ENCODE results near the gene SEMA5B. TPM values are rescaled to one million over a fixed set of nuclear protein-coding genes. Genes with fewer than 3 reads are reported as not detected.

SEMA5B gene
- total and polyA plus RNA-seq, 7 donors, result 0.08 to 1.1 (median 0.43) TPM

DNA sequence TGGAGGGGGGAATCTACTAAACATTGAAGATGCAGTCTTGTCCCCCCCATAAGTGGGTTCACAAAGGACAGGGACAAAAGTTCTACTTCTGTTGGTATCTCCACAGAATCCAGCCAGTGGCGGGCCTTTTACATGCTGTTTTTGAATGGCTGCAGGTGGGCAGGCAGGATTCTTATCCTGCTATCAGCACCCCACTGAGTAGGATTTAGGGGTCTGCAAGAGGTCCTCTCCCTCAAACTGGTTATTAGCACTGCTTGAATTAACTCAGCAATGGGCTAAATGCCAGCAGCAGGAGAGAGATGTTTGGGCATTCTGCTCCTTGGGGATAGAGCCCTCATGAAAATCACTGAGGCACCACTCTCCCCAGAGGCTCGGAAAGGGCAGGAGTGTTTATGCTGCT lies 40.3 kb downstream of the SEMA5B start:
- Histone ChIP-seq H3K4me3 (no peak overlapping the region), H3K4me1 (peaks cover 6% of the 10 kb centered on the region), H3K27me3 (ENCODE audit: insufficient read depth in 3 of 3, low read length in 2 of 3) (peaks cover 0 to 44% (median 7%) of the 10 kb centered on the region in 3 donors), H3K36me3 (ENCODE audit: insufficient read depth in 1 of 2, low read depth in 1 of 2) (no peaks in the 10 kb centered on the region), H3K27ac (no peak overlapping the region), H3K9me3 (no peaks in the 10 kb centered on the region)
- TF ChIP-seq, protein P1, sequence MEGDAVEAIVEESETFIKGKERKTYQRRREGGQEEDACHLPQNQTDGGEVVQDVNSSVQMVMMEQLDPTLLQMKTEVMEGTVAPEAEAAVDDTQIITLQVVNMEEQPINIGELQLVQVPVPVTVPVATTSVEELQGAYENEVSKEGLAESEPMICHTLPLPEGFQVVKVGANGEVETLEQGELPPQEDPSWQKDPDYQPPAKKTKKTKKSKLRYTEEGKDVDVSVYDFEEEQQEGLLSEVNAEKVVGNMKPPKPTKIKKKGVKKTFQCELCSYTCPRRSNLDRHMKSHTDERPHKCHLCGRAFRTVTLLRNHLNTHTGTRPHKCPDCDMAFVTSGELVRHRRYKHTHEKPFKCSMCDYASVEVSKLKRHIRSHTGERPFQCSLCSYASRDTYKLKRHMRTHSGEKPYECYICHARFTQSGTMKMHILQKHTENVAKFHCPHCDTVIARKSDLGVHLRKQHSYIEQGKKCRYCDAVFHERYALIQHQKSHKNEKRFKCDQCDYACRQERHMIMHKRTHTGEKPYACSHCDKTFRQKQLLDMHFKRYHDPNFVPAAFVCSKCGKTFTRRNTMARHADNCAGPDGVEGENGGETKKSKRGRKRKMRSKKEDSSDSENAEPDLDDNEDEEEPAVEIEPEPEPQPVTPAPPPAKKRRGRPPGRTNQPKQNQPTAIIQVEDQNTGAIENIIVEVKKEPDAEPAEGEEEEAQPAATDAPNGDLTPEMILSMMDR (IDR thresholded peaks at IDR 0.05), result no peak
- intact Hi-C loops (cut with DNase I), result no loop called here
- ATAC-seq (no peak), DNase-seq (no peak)
- 73 to 85% (median 83%) methylated on average over 2 of the region's 2 CpGs for WGBS, 3 donors

DNA sequence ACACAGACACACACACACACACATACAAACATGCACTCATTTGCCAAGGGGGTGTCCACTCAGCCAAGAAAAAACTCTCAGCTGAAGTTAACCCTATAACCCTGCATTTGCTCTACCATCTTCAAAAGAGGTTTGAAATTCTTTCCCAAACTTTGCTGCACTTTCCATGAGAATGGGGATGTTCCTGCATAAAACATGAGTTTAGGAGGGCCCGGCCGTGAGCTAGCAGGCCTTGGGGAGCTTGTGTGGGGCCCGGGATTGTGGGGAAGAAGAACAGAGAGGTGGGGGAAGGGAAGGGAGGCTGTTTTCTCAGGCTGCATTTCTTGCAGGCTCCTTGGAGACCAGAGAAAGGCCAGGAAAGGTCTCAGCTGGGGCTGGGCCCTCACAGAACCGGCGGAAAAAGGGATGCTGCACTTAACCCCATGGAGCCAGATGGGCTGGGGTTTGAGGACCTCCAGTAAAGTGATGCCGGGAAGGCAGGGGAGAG lies 40.8 kb downstream of the SEMA5B start:
- peaks cover 6% of the 10 kb centered on the region for H3K4me1 ChIP-seq
- H3K27me3 ChIP-seq (ENCODE audit: insufficient read depth in 3 of 3, low read length in 2 of 3), result peaks cover 0 to 40% (median 7%) of the 10 kb centered on the region in 3 donors
- DNase-seq (no peak), ATAC-seq (no peak)
- TF ChIP-seq, protein P1 (IDR thresholded peaks at IDR 0.05), result no peak
- intact Hi-C loops (cut with DNase I), result no loop called here
- H3K4me3 ChIP-seq, result no peak overlapping the region
- no peaks in the 10 kb centered on the region for H3K9me3 ChIP-seq
- no peaks in the 10 kb centered on the region for H3K36me3 ChIP-seq (ENCODE audit: insufficient read depth in 1 of 2, low read depth in 1 of 2)
- H3K27ac ChIP-seq, result no peak overlapping the region
- WGBS, 3 donors, result 71 to 76% (median 76%) methylated on average over 6 of the region's 6 CpGs

GRCh38 chr3:122985539-122985938 lies 42.0 kb downstream of the SEMA5B start:
- no peak overlapping the region for H3K4me3 ChIP-seq
- TF ChIP-seq, protein P1 (IDR thresholded peaks at IDR 0.05), result no peak
- 92 to 97% (median 96%) methylated on average over 4 of the region's 4 CpGs for WGBS, 3 donors
- H3K36me3 ChIP-seq (ENCODE audit: insufficient read depth in 1 of 2, low read depth in 1 of 2), result no peaks in the 10 kb centered on the region
- H3K27me3 ChIP-seq (ENCODE audit: insufficient read depth in 3 of 3, low read length in 2 of 3), result peaks cover 0 to 29% (median 7%) of the 10 kb centered on the region in 3 donors
- no peaks in the 10 kb centered on the region for H3K9me3 ChIP-seq
- peaks cover 6% of the 10 kb centered on the region for H3K4me1 ChIP-seq
- H3K27ac ChIP-seq, result no peak overlapping the region
- intact Hi-C loops (cut with DNase I), result no loop called here
- ATAC-seq, result no peak
- no peak for DNase-seq

- intact Hi-C loops (cut with DNase I), result no loop called here
- H3K27ac ChIP-seq, result no peak overlapping the region
- TF ChIP-seq, protein P1 (IDR thresholded peaks at IDR 0.05), result no peak
- no peak overlapping the region for H3K4me3 ChIP-seq
- 89 to 91% (median 91%) methylated on average over 3 of the region's 3 CpGs for WGBS, 3 donors
- no peaks in the 10 kb centered on the region for H3K9me3 ChIP-seq
- peaks cover 6% of the 10 kb centered on the region for H3K4me1 ChIP-seq
- ATAC-seq (no peak), DNase-seq (no peak)
- peaks cover 0 to 20% (median 4%) of the 10 kb centered on the region in 3 donors for H3K27me3 ChIP-seq (ENCODE audit: insufficient read depth in 3 of 3, low read length in 2 of 3)
- no peaks in the 10 kb centered on the region for H3K36me3 ChIP-seq (ENCODE audit: insufficient read depth in 1 of 2, low read depth in 1 of 2)
Observed at GRCh38 chr3:122984650-122985049, 42.9 kb downstream of the SEMA5B start.

- no peak overlapping the region for H3K27ac ChIP-seq
- intact Hi-C loops (cut with DNase I), result no loop called here
Observed at GRCh38 chr3:122984007-122984406, 43.6 kb downstream of the SEMA5B start.

More at GRCh38 chr3:122984007-122984406, 43.6 kb downstream of the SEMA5B start:
- DNase-seq (no peak), ATAC-seq (no peak)
- WGBS, 3 donors, result 82 to 89% (median 83%) methylated on average over 9 to 11 of the region's 11 CpGs
- no peak overlapping the region for H3K4me3 ChIP-seq
- H3K36me3 ChIP-seq (ENCODE audit: insufficient read depth in 1 of 2, low read depth in 1 of 2), result no peaks in the 10 kb centered on the region
- H3K4me1 ChIP-seq, result peaks cover 6% of the 10 kb centered on the region
- H3K27me3 ChIP-seq (ENCODE audit: insufficient read depth in 3 of 3, low read length in 2 of 3), result peaks cover 0 to 15% (median 2%) of the 10 kb centered on the region in 3 donors
- no peaks in the 10 kb centered on the region for H3K9me3 ChIP-seq
- TF ChIP-seq, protein P1 (IDR thresholded peaks at IDR 0.05), result no peak

Data from psoas muscle (tissue), 8 donors.